H9 (cell line): ENCODE measurements around the gene PRCC. TPM values are rescaled to one million over a fixed set of nuclear protein-coding genes. Genes with fewer than 3 reads are reported as not detected.

ENCODE experiments used
- DNase-seq: peaks from one replicate; pipeline ENCODE4 v3.0.0-alpha.2; 2017
- H2AFZ ChIP-seq: one replicate; pipeline ENCODE4 v1.6.1; 2013; ENCODE audit warnings: mild to moderate bottlenecking, low read length, control low read depth, moderate library complexity
- H2AK5ac ChIP-seq: 2 replicates; pipeline ENCODE4 v1.6.1; 2013; ENCODE audit warnings: low read length, control low read depth, mixed read lengths; ENCODE audit not compliant: insufficient read length
- H2BK120ac ChIP-seq: one replicate; pipeline ENCODE4 v1.6.1; 2013; ENCODE audit warnings: low read depth, mild to moderate bottlenecking, low read length, control low read depth, inconsistent platforms; ENCODE audit not compliant: poor library complexity, severe bottlenecking
- H2BK12ac ChIP-seq: 2 replicates; pipeline ENCODE4 v1.6.1; 2013; ENCODE audit warnings: low read length, control low read depth, mixed read lengths, low read depth; ENCODE audit not compliant: insufficient read length
- H2BK15ac ChIP-seq: 2 replicates; pipeline ENCODE4 v1.6.1; 2013; ENCODE audit warnings: low read depth, low read length, control low read depth
- H2BK20ac ChIP-seq: one replicate; pipeline ENCODE4 v1.6.1; 2013; ENCODE audit warnings: low read depth, mild to moderate bottlenecking, low read length, control low read depth, inconsistent platforms; ENCODE audit not compliant: poor library complexity, severe bottlenecking
- H2BK5ac ChIP-seq: 2 replicates; pipeline ENCODE4 v1.6.1; 2013; ENCODE audit warnings: low read length, control low read depth, mixed read lengths; ENCODE audit not compliant: insufficient read length
- H3K14ac ChIP-seq: 2 replicates; pipeline ENCODE4 v1.6.1; 2013; ENCODE audit warnings: low read length, control low read depth; ENCODE audit not compliant: insufficient read depth
- H3K18ac ChIP-seq: 2 replicates; pipeline ENCODE4 v1.6.1; 2013; ENCODE audit warnings: low read depth, mild to moderate bottlenecking, mixed read lengths, low read length, control low read depth; ENCODE audit not compliant: insufficient read length
- H3K23ac ChIP-seq: 2 replicates; pipeline ENCODE4 v1.6.1; 2013; ENCODE audit warnings: low read length, control low read depth, mixed read lengths, low read depth; ENCODE audit not compliant: insufficient read length
- H3K23me2 ChIP-seq: 2 replicates; pipeline ENCODE4 v1.6.1; 2013; ENCODE audit warnings: low read depth, mild to moderate bottlenecking, mixed read lengths, low read length, control low read depth; ENCODE audit not compliant: insufficient read length, poor library complexity, severe bottlenecking
- H3K27ac ChIP-seq: 2 replicates; pipeline ENCODE4 v1.5.1; 2013; ENCODE audit warnings: low read length, control low read depth, mixed read lengths, low read depth; ENCODE audit not compliant: insufficient read length
- H3K27me3 ChIP-seq: 2 replicates; pipeline ENCODE4 v1.6.1; 2013; ENCODE audit warnings: low read length, control low read depth, inconsistent platforms; ENCODE audit not compliant: insufficient read depth
- H3K4ac ChIP-seq: 2 replicates; pipeline ENCODE4 v1.6.1; 2013; ENCODE audit warnings: low read depth, mild to moderate bottlenecking, control low read depth, inconsistent platforms, low read length, moderate library complexity
- H3K4me1 ChIP-seq: 2 replicates; pipeline ENCODE4 v1.6.1; 2013; ENCODE audit warnings: low read length, control low read depth, inconsistent platforms; ENCODE audit not compliant: insufficient read depth
- H3K4me2 ChIP-seq: 2 replicates; pipeline ENCODE4 v1.6.1; 2013; ENCODE audit warnings: low read length, control low read depth, mixed read lengths; ENCODE audit not compliant: insufficient read length, insufficient read depth
- H3K56ac ChIP-seq: 2 replicates; pipeline ENCODE4 v1.6.1; 2013; ENCODE audit warnings: low read depth, mild to moderate bottlenecking, mixed read lengths, low read length, control low read depth; ENCODE audit not compliant: insufficient read length
- H3K79me1 ChIP-seq: 2 replicates; pipeline ENCODE4 v1.6.1; 2013; ENCODE audit warnings: low read depth, mild to moderate bottlenecking, moderate library complexity, low read length, control low read depth, inconsistent platforms; ENCODE audit not compliant: insufficient read depth, poor library complexity, severe bottlenecking
- H3K79me2 ChIP-seq: 2 replicates; pipeline ENCODE4 v1.6.1; 2013; ENCODE audit warnings: low read length, control low read depth, inconsistent platforms; ENCODE audit not compliant: insufficient read depth
- H3K9ac ChIP-seq: 2 replicates; pipeline ENCODE4 v1.6.1; 2013; ENCODE audit warnings: low read length, control low read depth, mixed read lengths; ENCODE audit not compliant: insufficient read length; ENCODE audit errors: extremely low read depth
- H3K9me3 ChIP-seq: one replicate; pipeline ENCODE4 v1.6.1; 2013; ENCODE audit warnings: low read depth, low read length, inconsistent platforms; ENCODE audit not compliant: control insufficient read depth
- H3T11ph ChIP-seq: one replicate; pipeline ENCODE4 v1.6.1; 2013; ENCODE audit warnings: mild to moderate bottlenecking, low read length, control low read depth, inconsistent platforms
- H4K20me1 ChIP-seq: one replicate; pipeline ENCODE4 v1.6.1; 2013; ENCODE audit not compliant: control insufficient read depth, insufficient read length, insufficient read depth
- H4K5ac ChIP-seq: 2 replicates; pipeline ENCODE4 v1.6.1; 2013; ENCODE audit warnings: low read depth, mild to moderate bottlenecking, mixed read lengths, low read length, control low read depth; ENCODE audit not compliant: insufficient read length
- H4K8ac ChIP-seq: replicated peaks from 2 replicates; pipeline ENCODE4 v1.6.1; 2013; ENCODE audit warnings: low read length, control low read depth, mixed read lengths, low read depth; ENCODE audit not compliant: insufficient read length
- H4K91ac ChIP-seq: 2 replicates; pipeline ENCODE4 v1.6.1; 2013; ENCODE audit warnings: low read depth, mild to moderate bottlenecking, moderate library complexity, mixed read lengths, low read length, control low read depth; ENCODE audit not compliant: insufficient read length
- H3K27ac Mint-ChIP-seq, 3 experiments: 2 replicates in 2 of 3; 3 replicates in 1 of 3; pipeline ENCODE4 v1.8.0; 2020 to 2021; ENCODE audit warnings: mixed read lengths in 3 of 3, mild to moderate bottlenecking in 1 of 3, moderate library complexity in 1 of 3
- H3K27me3 Mint-ChIP-seq: 2 replicates; pipeline ENCODE4 v1.8.0; 2021; ENCODE audit warnings: low read depth, mild to moderate bottlenecking, moderate library complexity, mixed read lengths
- H3K36me3 Mint-ChIP-seq, 3 experiments: 2 replicates in 2 of 3; 3 replicates in 1 of 3; pipeline ENCODE4 v1.8.0; 2020 to 2021; ENCODE audit warnings: low read depth in 3 of 3, mixed read lengths in 3 of 3; ENCODE audit not compliant: insufficient read depth in 1 of 3
- H3K4me1 Mint-ChIP-seq, 2 experiments: 2 replicates each; pipeline ENCODE4 v1.8.0; 2020; ENCODE audit warnings: mixed read lengths in 2 of 2
- H3K4me3 Mint-ChIP-seq, 2 experiments: 2 replicates in 1 of 2; 3 replicates in 1 of 2; pipeline ENCODE4 v1.8.0; 2020 to 2021; ENCODE audit warnings: mild to moderate bottlenecking in 2 of 2, mixed read lengths in 2 of 2, moderate library complexity in 1 of 2
- H3K9me3 Mint-ChIP-seq, 2 experiments: 2 replicates in 1 of 2; 3 replicates in 1 of 2; pipeline ENCODE4 v1.8.0; 2020; ENCODE audit warnings: mild to moderate bottlenecking in 2 of 2, mixed read lengths in 2 of 2, moderate library complexity in 1 of 2
- CTCF ChIP-seq: fragments of 200-600 bp; sonication (generic); conservative IDR thresholded peaks from 3 replicates; pipeline ENCODE4 v1.8.0; 2021; ENCODE audit warnings: antibody characterized with exemption, mild to moderate bottlenecking
- WGBS: extraction: QIAGEN DNeasy Blood & Tissue Kit; methylation state at CpG from one replicate; pipeline ENCODE4 v1.1.7; 2013; ENCODE audit warnings: missing lambda C conversion rate, low lambda C conversion rate, mixed read lengths; ENCODE audit not compliant: insufficient read length; ENCODE audit errors: extremely low coverage; 5-methylcytosine and 5-hydroxymethylcytosine counted together
- total RNA-seq: library from RNA; stranded (reverse); gene quantifications from 2 replicates; pipeline ENCODE4 v1.2.1, GENCODE V29; 2021

Gene PRCC
- total RNA-seq, 1 experiment from 2014 or later = 129 TPM

DNA sequence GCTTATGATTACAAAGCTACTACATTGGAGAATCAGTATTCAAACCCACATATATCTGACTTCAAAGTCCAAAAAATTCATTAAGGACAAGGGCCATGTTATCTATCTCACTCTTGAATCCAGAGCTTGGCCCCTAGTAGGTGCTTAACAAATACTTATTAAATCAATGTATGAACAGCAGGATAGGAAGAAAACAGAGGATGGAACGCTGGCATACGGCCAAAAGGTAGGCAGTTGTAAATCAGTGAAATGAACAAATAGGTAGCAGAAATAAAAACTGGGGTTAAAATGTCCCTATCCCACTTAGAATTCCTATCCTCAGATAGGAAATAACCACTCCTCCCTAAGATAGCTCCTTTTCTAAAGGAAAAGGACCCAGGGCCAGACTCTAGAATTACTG lies 28.4 kb upstream of the PRCC start:
- Histone ChIP-seq H2BK5ac (no peak overlapping the region), H3K27ac (no peak overlapping the region), H3K4me2 (no peak overlapping the region), H4K20me1 (no peaks in the 10 kb centered on the region), H2BK12ac (no peak overlapping the region), H3K18ac (no peak overlapping the region), H3K79me1 (no peaks in the 10 kb centered on the region), H2BK120ac (no peak overlapping the region), H3K27me3 (no peaks in the 10 kb centered on the region), H2BK20ac (no peak overlapping the region), H4K5ac (no peak overlapping the region), H3K9me3 (no peaks in the 10 kb centered on the region), H2AFZ (no peak overlapping the region), H2BK15ac (no peak overlapping the region), H3K23me2 (peaks cover 5% of the 10 kb centered on the region), H3K9ac (no peak overlapping the region), H3K79me2 (no peaks in the 10 kb centered on the region), H2AK5ac (no peak overlapping the region), H4K91ac (no peak overlapping the region), H3K4ac (no peak overlapping the region), H3K56ac (no peak overlapping the region), H3K4me1 (no peaks in the 10 kb centered on the region), H3K14ac (no peak overlapping the region), H3K23ac (no peak overlapping the region), H3T11ph (no peak overlapping the region), H4K8ac (no peak overlapping the region)
- WGBS = no CpG with 5 or more reads among the region's 2 CpGs
- peaks cover 14 to 19% of the 10 kb centered on the region in 2 experiments for H3K4me1 Mint-ChIP-seq
- peak overlapping the region; percentile 6 to 67; a peak in 2 of 5 replicates for H3K4me3 Mint-ChIP-seq
- no peaks in the 10 kb centered on the region; a peak in 1 of 5 replicates for H3K9me3 Mint-ChIP-seq
- no peaks in the 10 kb centered on the region for H3K27me3 Mint-ChIP-seq
- TF ChIP-seq CTCF = no peak
- H3K36me3 Mint-ChIP-seq = peaks cover 11 to 37% (median 28%) of the 10 kb centered on the region in 3 experiments; a peak in 6 of 7 replicates
- no peak overlapping the region for H3K27ac Mint-ChIP-seq
- no peak for DNase-seq
